ENCODE data around the gene PHYHD1.

- TF ChIP-seq POLR2A (IDR thresholded peaks at IDR 0.05), result no peak
- no peak for TF ChIP-seq CTCF (IDR thresholded peaks at IDR 0.05)
Measured at GRCh38 chr9:128891321-128892220, 29.2 kb upstream of the PHYHD1 start.

Data from thyroid gland (tissue), 4 donors.